ENCODE measurements around the gene APOC3.

APOC3 gene

DNA sequence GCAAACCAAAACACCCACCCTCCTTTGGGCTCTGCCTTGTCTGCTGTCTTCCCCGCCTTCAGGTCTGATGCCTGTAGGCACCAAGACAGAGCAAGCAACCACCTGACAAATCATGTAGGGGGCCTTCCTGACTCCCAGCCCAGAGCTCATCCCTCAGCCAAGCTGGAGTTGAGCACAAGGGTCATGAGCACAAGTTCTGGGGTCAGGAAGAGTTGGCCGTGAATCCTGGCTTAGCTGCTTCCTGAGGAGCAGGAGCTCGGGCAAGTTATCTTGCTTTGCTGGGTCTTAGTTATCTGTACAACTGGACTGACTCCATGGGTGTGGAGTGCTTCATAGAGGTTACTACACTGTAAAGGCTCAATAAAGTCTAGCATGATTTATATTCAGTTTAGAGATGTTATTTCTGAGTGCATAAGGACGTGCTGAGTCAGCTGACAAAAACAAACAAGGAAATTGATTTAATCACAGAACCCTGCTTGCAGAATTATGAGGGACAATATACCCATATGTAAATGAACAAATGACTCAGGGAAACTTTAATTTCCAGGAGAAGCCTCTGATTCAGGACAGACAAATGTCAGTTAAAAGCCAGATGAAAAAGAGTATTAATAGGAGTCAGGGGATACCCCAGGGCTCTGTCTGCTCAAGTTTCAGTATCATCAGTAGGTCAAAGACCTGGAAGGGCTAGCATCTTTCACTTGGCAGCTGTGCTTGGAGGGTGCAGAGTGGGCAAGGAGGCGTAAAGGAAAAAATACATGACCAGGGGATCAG lies 22.7 kb downstream of the APOC3 start:
- no peak for DNase-seq

DNA sequence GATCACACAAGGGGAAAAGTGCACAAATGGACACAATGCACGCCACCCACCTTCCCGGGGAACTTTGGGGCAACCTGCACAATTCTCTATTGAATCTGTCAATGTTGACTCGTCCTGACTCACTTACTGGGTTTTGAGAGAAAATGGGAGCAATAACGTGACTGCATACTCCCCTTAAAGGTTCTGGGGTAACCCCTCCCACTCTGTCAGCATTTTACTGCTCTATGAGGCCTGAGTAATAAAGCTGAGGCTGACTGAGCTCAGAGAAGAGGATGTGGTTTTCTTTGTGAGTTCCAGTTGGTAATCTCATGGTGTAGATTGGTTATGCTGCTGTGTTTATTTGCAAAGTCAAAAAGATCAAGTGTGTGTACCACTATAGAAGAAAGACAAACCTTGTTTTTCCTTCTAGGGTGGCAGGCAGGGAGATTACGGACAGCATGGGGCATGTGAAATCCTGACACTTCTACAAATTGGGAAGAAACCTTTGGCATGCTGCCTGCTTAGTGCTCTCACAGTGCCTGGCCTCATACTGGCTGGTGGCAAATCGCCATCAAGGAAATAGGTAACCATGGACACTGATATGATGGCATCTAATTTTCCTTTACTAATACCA lies 23.9 kb downstream of the APOC3 start:
- DNase-seq = peak; percentile 15

DNA sequence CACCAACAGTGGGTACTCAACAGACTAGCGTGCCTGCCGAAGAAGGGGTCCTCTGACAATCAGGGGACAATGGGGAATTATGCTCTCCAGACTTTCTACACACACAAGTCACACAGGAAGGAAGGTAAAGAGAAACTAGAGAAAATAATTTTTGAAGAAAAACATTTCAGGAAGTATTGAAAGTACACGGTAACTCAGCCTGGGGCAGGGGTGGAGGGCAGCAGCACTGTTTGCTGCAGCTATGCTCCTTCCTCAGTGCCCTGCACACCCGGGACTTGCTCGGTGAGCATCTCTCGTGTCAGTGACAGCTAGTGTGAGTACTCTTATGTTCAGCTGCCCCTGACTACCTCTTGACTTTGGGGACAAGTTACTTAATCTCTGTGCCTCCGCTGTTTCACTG lies 25.7 kb downstream of the APOC3 start:
- DNase-seq = no peak

DNA sequence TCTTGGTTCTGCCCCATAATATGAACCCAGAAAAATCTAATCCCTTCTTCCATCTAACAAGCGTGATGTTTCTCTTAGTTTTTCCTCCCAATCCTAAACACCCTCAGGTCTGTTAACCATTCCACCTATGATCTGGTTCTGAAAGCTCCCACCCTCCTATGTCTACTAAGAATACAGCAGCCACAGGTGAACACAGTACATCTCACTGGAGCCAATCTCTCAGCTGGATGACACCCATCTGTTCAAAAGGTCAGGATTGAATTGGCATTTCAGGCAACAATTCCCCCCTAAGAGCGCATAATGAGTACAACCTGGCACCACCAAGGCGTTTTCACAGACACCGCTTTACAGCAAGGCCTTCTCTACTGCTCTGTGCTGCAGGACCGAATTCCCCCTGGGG lies 26.7 kb downstream of the APOC3 start:
- no peak for DNase-seq

DNA sequence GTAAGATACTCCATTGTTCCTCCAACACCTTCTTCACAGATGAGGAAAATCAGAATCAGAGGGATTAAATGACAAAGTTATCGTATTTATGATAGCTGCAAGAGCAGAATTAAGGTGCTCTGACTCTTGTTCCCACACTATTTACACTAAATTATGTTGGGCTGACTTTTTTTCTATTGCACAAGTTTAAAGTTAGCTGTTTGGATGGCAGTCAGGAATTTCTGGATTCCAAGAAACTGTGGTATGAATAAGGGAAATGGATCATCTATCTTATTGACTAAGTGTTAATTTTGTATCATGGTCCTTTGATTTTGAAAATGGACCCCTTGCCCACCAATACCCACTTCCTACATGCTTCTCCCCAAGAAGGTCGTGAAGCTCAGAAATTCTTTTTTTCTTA lies 27.6 kb downstream of the APOC3 start:
- no peak for DNase-seq

DNA sequence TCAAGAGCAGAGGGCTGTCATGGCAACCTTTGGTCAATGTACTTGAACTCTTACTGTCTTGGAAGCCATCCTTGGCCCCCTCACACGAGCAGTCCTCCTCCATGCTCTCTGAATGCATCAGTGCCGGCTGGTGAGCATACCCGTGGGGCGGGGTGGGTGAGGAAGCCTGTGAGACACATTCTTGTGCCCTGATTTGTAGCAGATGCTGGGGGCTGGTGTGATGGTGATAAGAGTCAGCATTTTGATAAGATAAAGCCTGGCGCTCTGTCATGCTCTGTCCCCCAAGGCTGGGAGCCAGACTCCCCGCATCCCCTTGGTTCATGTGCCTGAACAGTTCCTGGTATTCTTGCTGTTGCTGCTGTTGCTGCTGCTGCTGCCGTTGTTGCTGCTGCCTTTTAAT lies 28.2 kb downstream of the APOC3 start:
- no peak for DNase-seq

DNA sequence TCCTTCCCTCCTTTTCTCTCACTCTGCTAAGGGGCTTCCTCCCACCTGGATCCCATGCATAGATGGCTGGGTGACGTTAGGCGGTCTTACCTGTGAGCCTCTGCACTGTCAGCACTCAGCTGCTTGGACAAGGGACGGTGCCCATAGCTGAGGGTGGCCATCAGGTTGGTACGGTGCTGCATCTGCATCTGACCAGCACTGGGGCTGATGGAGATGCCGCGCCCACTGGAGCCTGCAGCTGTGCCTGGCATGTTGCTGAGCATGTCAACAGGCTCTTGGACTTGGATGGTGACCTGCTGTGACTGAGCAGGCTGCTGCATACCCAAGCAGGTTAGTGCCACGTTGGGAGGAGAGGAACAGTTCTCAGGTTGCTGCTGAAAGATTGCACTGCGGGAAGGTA lies 29.5 kb downstream of the APOC3 start:
- no peak for DNase-seq

DNA sequence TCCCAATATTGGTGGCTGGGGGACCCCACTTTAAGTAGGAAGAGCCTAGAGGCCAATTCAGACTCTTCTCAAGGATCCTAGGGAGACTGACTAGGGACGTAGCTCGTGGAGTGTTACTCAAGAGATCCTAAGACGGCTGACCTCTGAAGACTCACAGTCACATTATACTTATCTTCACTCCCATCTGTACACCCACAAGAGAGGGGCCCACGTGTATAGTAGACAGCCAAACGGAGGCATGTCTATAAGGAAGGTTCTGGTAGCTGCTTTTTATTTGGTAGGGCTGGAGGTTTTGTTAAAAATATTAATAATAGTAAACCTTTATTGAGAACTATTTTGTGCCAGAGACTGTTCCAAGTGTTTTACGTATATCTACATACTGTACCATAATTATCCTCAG lies 30.6 kb downstream of the APOC3 start:
- no peak for DNase-seq

DNA sequence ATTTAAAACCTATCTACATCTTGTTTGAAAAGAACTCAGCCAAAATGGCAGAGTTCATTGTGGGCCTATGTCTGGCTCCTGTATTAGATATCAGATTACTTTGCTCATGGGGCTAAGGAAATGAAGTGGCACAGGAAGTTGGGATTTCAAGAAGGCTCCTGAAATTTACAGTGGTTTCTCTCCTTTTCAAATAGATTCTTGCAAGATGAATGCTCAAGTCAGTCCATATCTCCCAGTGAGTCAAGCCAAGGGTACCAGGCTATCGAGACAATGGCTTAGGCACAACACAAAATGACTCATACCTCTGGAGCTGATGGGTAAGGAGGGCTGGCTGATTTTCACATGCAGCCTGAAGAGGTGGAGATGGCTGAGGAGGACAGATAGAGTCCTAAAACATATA lies 31.8 kb downstream of the APOC3 start:
- DNase-seq = no peak

DNA sequence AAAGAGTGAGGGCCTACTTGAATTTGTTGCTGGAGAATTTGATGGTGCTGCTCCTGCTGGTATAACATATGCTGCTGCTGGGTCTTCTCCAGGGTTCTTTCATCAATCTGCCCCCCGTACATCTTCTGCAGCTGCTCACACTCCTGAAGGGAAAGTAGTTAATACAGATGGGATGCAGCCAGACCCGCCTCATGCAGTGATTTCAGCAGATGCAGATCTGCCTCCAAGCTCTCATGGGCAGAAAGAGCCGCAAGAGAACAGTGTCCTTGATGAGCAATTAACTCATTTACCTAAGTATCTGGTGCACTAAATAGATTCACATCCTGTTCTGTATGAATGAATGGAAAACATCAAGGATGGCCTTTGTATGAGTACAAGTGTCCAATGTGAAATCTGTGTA lies 32.5 kb downstream of the APOC3 start:
- no peak for DNase-seq

DNA sequence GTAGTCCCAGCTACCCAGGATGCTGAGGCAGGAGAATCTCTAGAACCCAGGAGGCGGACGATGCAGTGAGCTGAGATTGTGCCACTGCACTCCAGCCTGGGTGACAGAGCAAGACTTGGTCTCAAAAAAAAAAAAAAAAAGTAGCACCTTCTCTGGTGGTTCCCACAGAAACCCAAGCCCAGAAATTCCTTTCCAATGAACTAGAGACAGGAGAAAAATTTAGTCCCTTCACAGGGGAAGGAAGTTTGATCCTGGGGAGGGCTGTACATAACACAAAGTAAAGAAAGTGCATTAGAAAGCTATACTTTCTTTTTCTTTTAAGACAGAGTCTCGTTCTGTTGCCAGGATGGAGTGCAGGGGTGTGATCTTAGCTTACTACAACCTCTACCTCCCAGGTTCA lies 33.2 kb downstream of the APOC3 start:
- no peak for DNase-seq

DNA sequence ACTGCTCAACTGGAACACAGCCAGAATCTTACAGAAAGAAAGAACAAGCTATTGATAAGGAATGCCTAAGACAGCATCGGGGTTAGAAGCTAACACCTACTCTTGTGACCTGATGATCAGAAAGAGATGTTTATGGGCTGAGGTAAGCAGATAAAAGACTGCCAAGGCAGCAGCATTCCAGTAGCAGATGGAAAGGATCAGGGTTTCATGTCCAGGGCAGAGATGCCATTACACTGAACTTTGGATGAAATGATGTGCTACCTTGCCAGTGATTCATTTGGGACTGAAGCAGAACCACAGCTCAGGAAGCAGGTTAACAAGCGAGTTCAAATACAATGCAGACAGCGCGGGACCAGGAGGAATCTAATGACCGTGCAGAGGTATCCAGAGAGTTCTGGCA lies 34.8 kb downstream of the APOC3 start:
- DNase-seq = no peak

DNA sequence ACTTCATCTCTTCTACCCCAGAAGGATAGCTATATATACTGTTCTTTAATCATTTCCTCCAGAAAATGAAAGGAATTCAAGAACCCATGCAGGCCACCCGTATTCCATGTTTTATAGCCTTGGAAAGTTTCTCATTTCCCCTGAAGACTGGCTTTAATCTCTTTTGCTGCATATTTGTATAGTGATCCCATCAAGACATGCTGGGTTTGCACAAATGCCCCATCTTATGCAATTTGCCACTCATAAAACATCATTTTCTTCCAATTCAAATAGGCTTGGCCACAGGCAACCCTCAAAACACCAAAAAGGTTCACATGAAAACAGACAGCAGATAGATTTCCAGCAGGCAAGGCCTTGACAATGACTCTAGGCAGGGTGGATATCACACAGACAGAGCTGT lies 36.0 kb downstream of the APOC3 start:
- DNase-seq = no peak

DNA sequence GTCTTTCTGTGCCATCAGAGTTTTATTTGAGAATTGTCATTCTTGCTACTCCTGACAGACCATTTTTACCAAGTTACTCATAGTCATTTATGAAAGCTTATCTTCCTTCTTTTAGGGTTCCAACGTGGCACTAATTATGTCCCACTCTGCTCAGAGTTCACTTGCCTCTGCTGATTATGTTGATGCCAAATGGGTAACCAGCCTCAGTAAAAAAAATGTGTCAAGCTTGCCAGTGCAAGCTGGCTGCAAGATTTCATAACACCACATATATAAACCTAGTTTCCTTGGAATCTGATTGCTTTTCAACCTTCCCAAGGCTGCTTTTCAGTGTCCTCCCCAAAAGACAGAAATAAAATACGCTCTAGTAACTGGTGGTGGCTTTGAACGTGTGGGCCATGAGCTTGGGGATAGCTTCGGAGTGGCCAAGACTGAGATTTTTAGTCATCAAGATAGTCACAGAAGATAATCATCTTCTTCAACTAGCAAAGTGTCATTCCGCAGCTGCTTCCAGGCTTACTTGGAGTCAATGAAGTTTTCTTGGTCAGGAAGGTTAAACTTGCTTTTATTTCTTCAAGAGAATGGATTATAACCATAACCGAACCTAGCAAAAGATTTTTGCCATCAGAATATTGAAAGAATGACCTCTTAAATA lies 37.2 kb downstream of the APOC3 start:
- no peak for DNase-seq

DNA sequence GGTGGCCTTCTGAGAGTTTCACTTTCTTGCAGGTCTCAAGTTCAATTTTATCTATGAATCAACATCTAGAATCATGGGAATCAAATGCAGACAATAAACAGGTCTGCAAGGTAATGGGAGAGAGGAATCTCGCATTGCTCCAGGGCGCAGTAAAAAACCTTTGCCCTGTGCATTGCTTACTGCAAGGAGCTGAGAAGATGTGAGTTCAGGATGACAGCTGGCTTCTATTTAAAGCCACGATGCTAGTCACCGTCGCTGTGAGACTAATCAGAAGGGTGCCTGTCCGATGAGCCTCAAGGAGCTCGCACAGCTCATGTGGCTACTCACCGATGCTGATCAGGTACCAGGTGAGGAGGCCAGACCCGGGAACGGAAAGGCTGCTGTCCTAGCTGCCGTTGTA lies 37.9 kb downstream of the APOC3 start:
- no peak for DNase-seq

DNA sequence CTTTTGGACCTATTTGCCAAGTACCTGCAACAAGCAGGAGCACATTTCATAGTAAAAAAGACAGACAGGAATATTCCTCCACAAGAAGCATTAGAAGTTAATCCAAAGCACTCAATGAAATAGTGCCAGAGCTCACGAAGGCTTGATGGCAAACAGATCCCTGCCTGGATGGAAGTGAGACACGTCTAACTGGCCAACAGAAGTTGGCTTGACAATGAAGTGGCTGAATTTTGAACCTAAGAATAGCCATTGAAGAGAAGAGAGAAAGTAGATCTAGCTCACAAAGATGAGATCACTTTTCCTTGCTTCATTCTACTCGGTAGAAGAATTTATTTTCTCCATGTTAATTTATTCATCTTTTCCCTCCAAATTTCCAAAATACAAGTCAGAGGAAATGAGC lies 38.4 kb downstream of the APOC3 start:
- no peak for DNase-seq

DNA sequence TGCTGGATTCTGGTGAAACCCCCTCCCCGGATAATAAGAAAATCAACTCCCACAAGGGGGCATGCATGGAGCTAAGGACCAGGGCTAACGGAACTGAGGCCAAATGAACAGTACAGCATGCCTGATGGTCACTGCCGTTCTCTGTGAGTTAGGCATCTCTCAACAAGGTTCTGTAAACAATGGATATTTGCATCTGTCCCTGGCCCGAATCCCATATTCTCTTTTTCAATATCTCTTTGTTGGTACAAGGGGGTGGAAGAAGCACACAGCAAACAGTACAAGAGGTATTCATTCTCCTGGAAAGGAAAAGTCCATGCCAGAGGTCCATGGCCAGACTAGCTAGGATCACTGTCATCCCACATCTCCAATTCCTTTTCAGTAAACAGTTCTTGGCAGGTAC lies 39.9 kb downstream of the APOC3 start:
- no peak for DNase-seq

DNA sequence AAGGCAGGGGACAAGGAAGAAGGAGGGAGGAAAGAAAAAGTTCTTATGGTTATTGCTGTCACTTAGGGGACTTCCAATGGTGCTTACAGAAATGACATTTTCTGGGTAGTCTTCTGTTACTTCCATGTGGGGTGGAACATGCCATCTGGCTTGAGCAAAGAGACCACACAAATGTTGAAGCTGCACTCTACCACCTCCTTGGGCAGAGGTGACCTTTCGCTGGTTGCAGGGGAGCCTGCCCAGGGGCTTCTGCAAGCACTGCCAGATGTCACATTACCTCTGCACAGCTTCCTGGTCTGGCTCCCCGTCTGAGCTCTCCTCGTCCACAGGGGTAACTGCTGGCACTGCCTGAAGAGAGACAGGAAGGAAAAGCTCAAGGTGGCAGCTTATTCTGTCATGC lies 40.3 kb downstream of the APOC3 start:
- no peak for DNase-seq

DNA sequence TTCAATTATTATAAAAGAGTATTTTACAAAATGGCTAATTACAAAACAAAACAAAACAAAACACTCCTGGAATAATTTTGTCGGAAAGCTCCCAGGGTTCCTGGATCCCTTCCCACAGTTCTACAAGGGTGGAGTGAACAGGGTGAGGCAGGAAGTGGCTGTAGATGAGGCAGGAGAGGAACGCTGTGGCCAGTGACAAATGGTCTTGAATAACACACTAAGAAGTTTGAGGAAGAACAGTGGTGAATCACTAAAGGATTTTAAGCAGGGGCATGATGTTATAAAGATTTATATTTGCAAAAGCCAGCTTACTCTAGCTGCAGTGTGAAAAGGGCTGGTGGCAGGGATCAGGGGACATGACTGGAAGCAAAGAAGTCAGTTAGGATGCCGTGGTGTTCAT lies 41.5 kb downstream of the APOC3 start:
- no peak for DNase-seq

DNA sequence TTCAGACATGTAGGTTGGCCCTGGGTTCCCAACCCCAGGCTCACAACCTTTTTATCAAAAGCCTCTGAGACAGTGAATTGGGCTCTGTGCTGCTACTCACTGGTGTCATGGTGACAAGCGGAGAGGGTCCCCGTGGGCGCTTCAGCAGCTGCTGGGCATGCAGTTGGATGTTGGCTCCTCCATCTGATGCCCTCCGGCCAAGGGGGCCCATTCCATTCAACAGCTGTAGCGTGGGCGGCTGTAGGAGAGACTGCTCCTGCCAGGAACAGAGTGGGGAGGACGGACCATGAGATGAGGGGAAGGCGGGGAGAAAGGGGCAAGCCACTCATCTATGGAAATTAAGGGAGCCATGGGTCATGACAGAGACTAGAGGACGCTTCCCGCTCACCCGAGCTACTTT lies 43.7 kb downstream of the APOC3 start:
- DNase-seq = no peak

DNA sequence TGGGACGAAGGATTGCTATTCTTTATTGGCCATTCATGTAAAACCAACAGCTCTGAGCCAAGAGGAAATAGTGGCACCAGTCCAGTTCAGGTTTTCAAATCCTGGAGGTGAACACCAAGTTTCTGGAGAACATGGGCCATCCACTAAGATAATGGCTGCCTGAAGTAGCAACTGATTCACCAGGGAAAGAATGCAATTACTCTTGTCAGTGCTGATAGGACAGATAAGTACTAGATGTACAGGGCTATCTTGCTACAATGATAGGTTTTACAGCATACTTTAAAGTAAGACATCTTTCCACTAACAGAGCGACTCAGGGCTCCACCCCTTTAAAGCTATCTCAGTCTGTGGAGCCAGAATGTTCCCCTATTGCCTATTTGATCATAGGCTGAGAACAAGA lies 44.5 kb downstream of the APOC3 start:
- no peak for DNase-seq

DNA sequence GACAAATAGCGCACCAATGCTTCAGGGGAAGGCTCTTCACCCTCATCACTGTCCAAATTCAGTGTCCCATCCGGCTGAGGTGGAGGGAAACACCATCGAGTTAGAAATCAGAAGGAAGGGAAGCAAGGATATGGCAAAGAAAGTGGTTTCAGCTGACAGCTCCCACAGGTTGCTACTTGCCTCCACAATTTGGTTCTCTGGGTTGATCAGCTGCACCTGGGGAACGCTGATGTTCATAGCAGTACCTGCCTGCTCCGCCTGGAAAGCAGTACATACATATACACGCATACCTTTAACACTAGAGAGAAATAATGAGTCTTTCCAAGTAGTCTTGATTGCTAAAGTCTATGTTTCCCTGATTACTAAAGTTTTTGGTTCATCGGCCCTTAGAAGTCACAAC lies 45.5 kb downstream of the APOC3 start:
- no peak for DNase-seq

DNA sequence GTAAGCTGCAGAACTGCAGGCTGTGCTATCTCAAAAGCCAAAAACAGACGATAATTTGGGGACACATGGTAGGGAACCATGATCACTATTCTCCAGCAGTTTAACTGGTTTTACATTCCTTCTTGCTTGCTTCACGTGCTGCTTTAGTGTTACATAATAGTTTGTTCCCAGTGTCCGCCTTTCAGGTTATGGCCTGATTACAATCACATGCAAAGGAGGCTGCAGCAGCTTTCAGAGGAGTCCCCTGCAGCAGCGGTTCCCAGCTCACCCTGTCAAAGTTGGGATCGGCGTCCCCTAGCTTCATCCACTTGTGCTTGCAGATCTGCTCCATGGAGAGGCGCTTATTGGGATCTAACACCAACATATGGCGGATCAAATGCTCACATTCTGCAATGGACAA lies 46.9 kb downstream of the APOC3 start:
- DNase-seq = no peak

DNA sequence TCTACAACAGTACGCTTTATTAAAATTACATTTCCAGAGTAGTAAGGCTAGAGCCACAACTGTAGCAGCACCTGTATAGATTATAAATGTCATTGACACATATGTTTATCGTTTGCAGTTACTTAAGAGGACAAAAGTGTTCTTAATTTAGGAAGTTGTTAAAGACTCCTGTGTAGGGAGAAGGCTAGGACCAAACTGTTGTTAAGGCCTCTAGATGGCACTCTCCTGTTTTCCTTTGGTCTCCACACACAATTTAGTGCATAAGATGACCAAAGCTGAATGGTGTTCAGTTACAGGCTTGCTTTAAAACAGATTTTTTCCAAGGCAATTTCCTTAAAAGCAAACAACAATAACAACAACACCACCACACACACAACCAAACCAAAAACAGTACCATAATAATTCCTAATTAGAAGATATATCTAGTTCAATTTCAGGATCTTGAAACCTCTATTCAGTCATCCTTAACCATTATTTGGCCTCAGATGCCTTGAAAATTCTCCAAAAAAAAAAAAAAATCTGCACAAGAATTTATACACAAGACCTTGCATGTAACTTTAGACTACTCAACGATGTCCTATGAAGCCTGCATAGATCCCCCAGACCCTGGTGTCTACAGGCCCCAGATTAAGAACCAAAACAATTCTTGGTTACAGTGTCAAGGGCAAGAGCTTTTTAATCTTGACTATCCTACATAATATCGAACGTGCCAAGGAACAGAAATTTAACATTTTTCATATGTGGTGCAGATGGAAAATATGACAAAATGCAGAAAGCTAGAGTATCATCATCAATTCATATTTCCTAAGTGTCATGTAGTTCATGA lies 50.3 kb downstream of the APOC3 start:
- no peak for DNase-seq
